ENCODE results near the gene UNC93A.

- no peak for TF ChIP-seq POLR2A (IDR thresholded peaks at IDR 0.05; ENCODE audit: low read depth, low read length)
- no peak for TF ChIP-seq POLR2AphosphoS5 (IDR thresholded peaks at IDR 0.05; ENCODE audit: low read depth, low read length)
- TF ChIP-seq TAF1 (IDR thresholded peaks at IDR 0.05; ENCODE audit: low read depth, low read length), result no peak
- no peak for TF ChIP-seq SPI1 (IDR thresholded peaks at IDR 0.05; ENCODE audit: low read depth, low read length)
- no peak for TF ChIP-seq PAX5 (IDR thresholded peaks at IDR 0.05; ENCODE audit: insufficient read depth, low read length, severe bottlenecking)
- TF ChIP-seq POU2F2 (IDR thresholded peaks at IDR 0.05; ENCODE audit: low read depth, low read length), result no peak
These were observed 17.1 kb downstream of the UNC93A start for GRCh38 chr6:167308207-167308606.

Data from GM12891 (cell line).